GM23338 (cell line): ENCODE results near the gene CERK. TPM values are rescaled to one million over a fixed set of nuclear protein-coding genes. Genes with fewer than 3 reads are reported as not detected.

Experiments
- ATAC-seq: fragments of 200-7000 bp; cut with Tn5 transposase; 3 replicates; pipeline ENCODE4 v1.9.1; 2020
- DNase-seq: peaks from one replicate; pipeline ENCODE4 v3.0.0-alpha.2; 2015; ENCODE audit warnings: low spot score
- H2AFZ ChIP-seq: fragments of 200-600 bp; sonication (generic); 2 replicates; pipeline ENCODE4 v1.8.0; 2016; ENCODE audit warnings: antibody characterized with exemption, mild to moderate bottlenecking, moderate library complexity
- H3F3A ChIP-seq: fragments of 200-600 bp; sonication (generic); replicated peaks from 2 replicates; pipeline ENCODE4 v1.8.0; 2017; ENCODE audit warnings: antibody characterized with exemption, mixed run types, low read depth
- H3K27ac ChIP-seq: fragments of 200-600 bp; sonication (generic); 2 replicates; pipeline ENCODE4 v1.6.1; 2016; ENCODE audit warnings: low read depth
- H3K27me3 ChIP-seq: fragments of 200-600 bp; sonication (generic); 2 replicates; pipeline ENCODE4 v1.8.0; 2016; ENCODE audit warnings: mild to moderate bottlenecking, mixed run types, moderate library complexity; ENCODE audit not compliant: insufficient read depth
- H3K36me3 ChIP-seq: fragments of 200-600 bp; sonication (generic); 2 replicates; pipeline ENCODE4 v1.8.0; 2016; ENCODE audit warnings: mild to moderate bottlenecking; ENCODE audit not compliant: insufficient read depth
- H3K4me1 ChIP-seq: fragments of 200-600 bp; sonication (generic); 2 replicates; pipeline ENCODE4 v1.8.0; 2016; ENCODE audit warnings: mild to moderate bottlenecking, moderate library complexity; ENCODE audit not compliant: insufficient read depth
- H3K4me2 ChIP-seq: fragments of 200-600 bp; sonication (generic); 2 replicates; pipeline ENCODE4 v1.7.1; 2017; ENCODE audit warnings: mixed run types
- H3K4me3 ChIP-seq: fragments of 200-600 bp; sonication (generic); 2 replicates; pipeline ENCODE4 v1.6.1; 2016; ENCODE audit warnings: mixed run types
- H3K79me2 ChIP-seq: fragments of 200-600 bp; sonication (generic); replicated peaks from 2 replicates; pipeline ENCODE4 v1.8.0; 2017; ENCODE audit warnings: mild to moderate bottlenecking; ENCODE audit not compliant: insufficient read depth
- H3K9me2 ChIP-seq: fragments of 200-600 bp; sonication (generic); 2 replicates; pipeline ENCODE4 v1.8.0; 2017; ENCODE audit not compliant: insufficient read depth
- H4K20me1 ChIP-seq: fragments of 200-600 bp; sonication (generic); replicated peaks from 2 replicates; pipeline ENCODE4 v1.8.0; 2017; ENCODE audit warnings: mild to moderate bottlenecking; ENCODE audit not compliant: insufficient read depth
- H3K27ac Mint-ChIP-seq: 2 replicates; pipeline ENCODE4 v1.8.0; 2020; ENCODE audit warnings: inconsistent platforms, mild to moderate bottlenecking, moderate library complexity, mixed read lengths
- H3K27me3 Mint-ChIP-seq: 3 replicates; pipeline ENCODE4 v1.8.0; 2022; ENCODE audit warnings: low read depth, mild to moderate bottlenecking, moderate library complexity, mixed read lengths, inconsistent platforms; ENCODE audit not compliant: insufficient read depth, poor library complexity
- H3K36me3 Mint-ChIP-seq: 3 replicates; pipeline ENCODE4 v1.8.0; 2021; ENCODE audit warnings: low read depth, mild to moderate bottlenecking, inconsistent platforms, moderate library complexity, mixed read lengths
- H3K4me1 Mint-ChIP-seq: 3 replicates; pipeline ENCODE4 v1.8.0; 2020; ENCODE audit warnings: mild to moderate bottlenecking, inconsistent platforms, mixed read lengths
- H3K4me3 Mint-ChIP-seq: 3 replicates; pipeline ENCODE4 v1.8.0; 2021; ENCODE audit warnings: moderate library complexity, mild to moderate bottlenecking, inconsistent platforms, mixed read lengths
- H3K9me3 Mint-ChIP-seq: 3 replicates; pipeline ENCODE4 v1.8.0; 2020; ENCODE audit warnings: moderate library complexity, mild to moderate bottlenecking, inconsistent platforms, mixed read lengths
- CREB1 ChIP-seq: fragments of 250-450 bp; sonication (Bioruptor Pico); IDR thresholded peaks from 2 replicates; pipeline ENCODE4 v1.5.0; 2020; ENCODE audit warnings: low read depth, mild to moderate bottlenecking, moderate library complexity
- CTCF ChIP-seq, 2 experiments: fragments of 200-600 bp in 1 of 2; sonication (generic) in 1 of 2; conservative IDR thresholded peaks; 2 replicates each; pipeline versions ENCODE4 v1.5.1 to v1.6.1; 2016 to 2017; ENCODE audit warnings: antibody characterized with exemption in 2 of 2, low read depth in 2 of 2, mild to moderate bottlenecking in 2 of 2, moderate library complexity in 1 of 2
- ETS1 ChIP-seq: IDR thresholded peaks from 2 replicates; pipeline ENCODE4 v1.6.1; 2016; ENCODE audit warnings: antibody characterized with exemption
- EZH2 ChIP-seq: fragments of 200-600 bp; sonication (generic); IDR thresholded peaks from one replicate; pipeline ENCODE4 v1.8.0; 2017; ENCODE audit warnings: antibody characterized with exemption, mild to moderate bottlenecking, low read depth; ENCODE audit not compliant: unreplicated experiment
- EZH2phosphoT487 ChIP-seq: fragments of 200-600 bp; sonication (generic); IDR thresholded peaks from one replicate; pipeline ENCODE4 v1.8.1; 2018; ENCODE audit warnings: antibody characterized with exemption; ENCODE audit not compliant: unreplicated experiment
- JUNB ChIP-seq: IDR thresholded peaks from one replicate; pipeline ENCODE4 v1.6.1; 2016; ENCODE audit warnings: antibody characterized with exemption; ENCODE audit not compliant: unreplicated experiment
- NANOG ChIP-seq: IDR thresholded peaks from 2 replicates; pipeline ENCODE4 v1.6.1; 2016; ENCODE audit warnings: antibody characterized with exemption, borderline replicate concordance
- POLR2AphosphoS5 ChIP-seq: IDR thresholded peaks from 2 replicates; pipeline ENCODE4 v1.6.1; 2016; ENCODE audit warnings: antibody characterized with exemption, low read depth
- REST ChIP-seq: IDR thresholded peaks from one replicate; pipeline ENCODE4 v1.6.1; 2018; ENCODE audit warnings: antibody characterized with exemption; ENCODE audit not compliant: unreplicated experiment
- STAT1 ChIP-seq: IDR thresholded peaks from one replicate; pipeline ENCODE4 v1.6.1; 2016; ENCODE audit warnings: antibody characterized with exemption; ENCODE audit not compliant: unreplicated experiment
- ZNF114 ChIP-seq: fragments of 250-450 bp; sonication (Bioruptor Pico); IDR thresholded peaks from 2 replicates; pipeline ENCODE4 v1.5.0; 2020; ENCODE audit warnings: mild to moderate bottlenecking, moderate library complexity
- ZNF331 ChIP-seq: fragments of 250-450 bp; sonication (Bioruptor Pico); IDR thresholded peaks from 2 replicates; pipeline ENCODE4 v1.5.0; 2020; ENCODE audit warnings: low read depth, mild to moderate bottlenecking, moderate library complexity
- polyA plus RNA-seq: library from polyadenylated mRNA; unstranded; fragments of >200 nt; fragmentation: Nextera tagmentation; extraction: Ambion mirVana; gene quantifications from 2 replicates; pipeline ENCODE4 v1.2.1, GENCODE V29; 2016
- total RNA-seq: library from RNA; depleted of rRNA; stranded (reverse); fragments of >200 nt; shearing (Covaris generic); gene quantifications from 2 replicates; pipeline ENCODE4 v1.2.3, GENCODE V29; 2014
- TF ChIP-seq, protein P1 (sequence below): fragments of 250-450 bp; sonication (Bioruptor Pico); IDR thresholded peaks from 2 replicates; pipeline ENCODE4 v1.5.0; 2020; ENCODE audit warnings: mild to moderate bottlenecking, moderate library complexity

CERK gene
- total and polyA plus RNA-seq, 2 experiments from 2014 or later: 12.7 to 62.9 TPM

GRCh38 chr22:46734830-46735453 is 3.1 kb downstream of the CERK start:
- peaks cover 54% of the 10 kb centered on the region for H3K79me2 ChIP-seq
- no peak for ATAC-seq
- H3K4me1 ChIP-seq: peaks cover 19% of the 10 kb centered on the region

More at GRCh38 chr22:46734830-46735453, 3.1 kb downstream of the CERK start:
- H3K4me3 ChIP-seq: no peak overlapping the region
- H3K27ac ChIP-seq: no peak overlapping the region
- no peaks in the 10 kb centered on the region for H3K36me3 ChIP-seq
- Mint-ChIP-seq H3K4me1 (peaks cover 52% of the 10 kb centered on the region), H3K9me3 (no peaks in the 10 kb centered on the region), H3K27me3 (peaks cover 18% of the 10 kb centered on the region), H3K4me3 (no peak overlapping the region), H3K36me3 (0 out of 3 replicates have a peak, but pooled peaks cover 2% of the 10 kb centered on the region), H3K27ac (no peak overlapping the region)
- H3K4me2 ChIP-seq: no peak overlapping the region
- H3K27me3 ChIP-seq: no peaks in the 10 kb centered on the region
- no peak overlapping the region for H2AFZ ChIP-seq
- H4K20me1 ChIP-seq: peaks cover 7% of the 10 kb centered on the region
- TF ChIP-seq NANOG (no peak), CTCF (conservative IDR thresholded peaks at IDR 0.05; ENCODE audit: low read depth in 2 of 2) (no peak), ETS1 (no peak), STAT1 (no peak), ZNF331 (CRISPR knock-in tag) (no peak), CREB1 (CRISPR knock-in tag) (no peak), ZNF114 (no peak), JUNB (no peak), POLR2AphosphoS5 (no peak), EZH2phosphoT487 (no peak), EZH2 (no peak), REST (no peak)
- TF ChIP-seq, protein P1, sequence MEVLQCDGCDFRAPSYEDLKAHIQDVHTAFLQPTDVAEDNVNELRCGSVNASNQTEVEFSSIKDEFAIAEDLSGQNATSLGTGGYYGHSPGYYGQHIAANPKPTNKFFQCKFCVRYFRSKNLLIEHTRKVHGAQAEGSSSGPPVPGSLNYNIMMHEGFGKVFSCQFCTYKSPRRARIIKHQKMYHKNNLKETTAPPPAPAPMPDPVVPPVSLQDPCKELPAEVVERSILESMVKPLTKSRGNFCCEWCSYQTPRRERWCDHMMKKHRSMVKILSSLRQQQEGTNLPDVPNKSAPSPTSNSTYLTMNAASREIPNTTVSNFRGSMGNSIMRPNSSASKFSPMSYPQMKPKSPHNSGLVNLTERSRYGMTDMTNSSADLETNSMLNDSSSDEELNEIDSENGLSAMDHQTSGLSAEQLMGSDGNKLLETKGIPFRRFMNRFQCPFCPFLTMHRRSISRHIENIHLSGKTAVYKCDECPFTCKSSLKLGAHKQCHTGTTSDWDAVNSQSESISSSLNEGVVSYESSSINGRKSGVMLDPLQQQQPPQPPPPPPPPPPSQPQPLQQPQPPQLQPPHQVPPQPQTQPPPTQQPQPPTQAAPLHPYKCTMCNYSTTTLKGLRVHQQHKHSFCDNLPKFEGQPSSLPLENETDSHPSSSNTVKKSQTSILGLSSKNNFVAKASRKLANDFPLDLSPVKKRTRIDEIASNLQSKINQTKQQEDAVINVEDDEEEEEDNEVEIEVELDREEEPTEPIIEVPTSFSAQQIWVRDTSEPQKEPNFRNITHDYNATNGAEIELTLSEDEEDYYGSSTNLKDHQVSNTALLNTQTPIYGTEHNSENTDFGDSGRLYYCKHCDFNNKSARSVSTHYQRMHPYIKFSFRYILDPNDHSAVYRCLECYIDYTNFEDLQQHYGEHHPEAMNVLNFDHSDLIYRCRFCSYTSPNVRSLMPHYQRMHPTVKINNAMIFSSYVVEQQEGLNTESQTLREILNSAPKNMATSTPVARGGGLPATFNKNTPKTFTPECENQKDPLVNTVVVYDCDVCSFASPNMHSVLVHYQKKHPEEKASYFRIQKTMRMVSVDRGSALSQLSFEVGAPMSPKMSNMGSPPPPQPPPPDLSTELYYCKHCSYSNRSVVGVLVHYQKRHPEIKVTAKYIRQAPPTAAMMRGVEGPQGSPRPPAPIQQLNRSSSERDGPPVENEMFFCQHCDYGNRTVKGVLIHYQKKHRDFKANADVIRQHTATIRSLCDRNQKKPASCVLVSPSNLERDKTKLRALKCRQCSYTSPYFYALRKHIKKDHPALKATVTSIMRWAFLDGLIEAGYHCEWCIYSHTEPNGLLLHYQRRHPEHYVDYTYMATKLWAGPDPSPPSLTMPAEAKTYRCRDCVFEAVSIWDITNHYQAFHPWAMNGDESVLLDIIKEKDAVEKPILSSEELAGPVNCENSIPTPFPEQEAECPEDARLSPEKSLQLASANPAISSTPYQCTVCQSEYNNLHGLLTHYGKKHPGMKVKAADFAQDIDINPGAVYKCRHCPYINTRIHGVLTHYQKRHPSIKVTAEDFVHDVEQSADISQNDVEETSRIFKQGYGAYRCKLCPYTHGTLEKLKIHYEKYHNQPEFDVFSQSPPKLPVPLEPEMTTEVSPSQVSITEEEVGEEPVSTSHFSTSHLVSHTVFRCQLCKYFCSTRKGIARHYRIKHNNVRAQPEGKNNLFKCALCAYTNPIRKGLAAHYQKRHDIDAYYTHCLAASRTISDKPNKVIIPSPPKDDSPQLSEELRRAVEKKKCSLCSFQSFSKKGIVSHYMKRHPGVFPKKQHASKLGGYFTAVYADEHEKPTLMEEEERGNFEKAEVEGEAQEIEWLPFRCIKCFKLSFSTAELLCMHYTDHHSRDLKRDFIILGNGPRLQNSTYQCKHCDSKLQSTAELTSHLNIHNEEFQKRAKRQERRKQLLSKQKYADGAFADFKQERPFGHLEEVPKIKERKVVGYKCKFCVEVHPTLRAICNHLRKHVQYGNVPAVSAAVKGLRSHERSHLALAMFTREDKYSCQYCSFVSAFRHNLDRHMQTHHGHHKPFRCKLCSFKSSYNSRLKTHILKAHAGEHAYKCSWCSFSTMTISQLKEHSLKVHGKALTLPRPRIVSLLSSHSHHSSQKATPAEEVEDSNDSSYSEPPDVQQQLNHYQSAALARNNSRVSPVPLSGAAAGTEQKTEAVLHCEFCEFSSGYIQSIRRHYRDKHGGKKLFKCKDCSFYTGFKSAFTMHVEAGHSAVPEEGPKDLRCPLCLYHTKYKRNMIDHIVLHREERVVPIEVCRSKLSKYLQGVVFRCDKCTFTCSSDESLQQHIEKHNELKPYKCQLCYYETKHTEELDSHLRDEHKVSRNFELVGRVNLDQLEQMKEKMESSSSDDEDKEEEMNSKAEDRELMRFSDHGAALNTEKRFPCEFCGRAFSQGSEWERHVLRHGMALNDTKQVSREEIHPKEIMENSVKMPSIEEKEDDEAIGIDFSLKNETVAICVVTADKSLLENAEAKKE (CRISPR knock-in tag): no peak
- no peak for DNase-seq
- peaks cover 13% of the 10 kb centered on the region; the same call in 1 of the 2 replicates for H3F3A ChIP-seq
- no peaks in the 10 kb centered on the region for H3K9me2 ChIP-seq
